ENCODE measurements around the gene NUP62. TPM values are rescaled to one million over a fixed set of nuclear protein-coding genes. Genes with fewer than 3 reads are reported as not detected.
A peak's percentile ranks its signal among the peaks of the same experiment; 100 is the strongest.

Gene NUP62
- total RNA-seq, 1 donor from 2014 or later, result 16.2 TPM

DNA sequence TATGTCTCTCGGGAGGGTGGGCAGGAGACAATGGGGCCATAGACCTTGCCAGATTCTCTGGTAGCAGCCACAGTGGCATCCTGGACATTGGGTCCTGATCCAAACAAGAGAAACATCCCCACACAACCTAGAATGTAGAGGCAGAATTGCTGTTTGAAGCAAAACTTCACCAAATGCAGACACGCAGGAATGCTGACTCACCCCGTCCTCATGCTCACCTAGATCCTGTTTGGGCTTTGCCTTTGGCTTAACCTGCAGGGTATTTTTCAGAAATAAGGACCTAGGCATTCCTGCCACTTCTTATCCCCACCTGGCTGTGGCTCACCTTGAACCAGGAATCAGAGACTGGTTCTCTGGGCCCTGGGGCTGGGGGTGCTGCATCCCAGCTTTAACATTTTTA is 44.5 kb downstream of the NUP62 start:
- peaks cover 59 to 80% (median 66%) of the 10 kb centered on the region in 3 donors for H3K36me3 ChIP-seq (ENCODE audit: control insufficient read depth in 3 of 3, insufficient read depth in 3 of 3, low read length in 3 of 3)

GRCh38 chr19:49884109-49884508 is 45.2 kb downstream of the NUP62 start:
- Histone ChIP-seq H3K4me3 (ENCODE audit: low read length in 3 of 3) (no peak overlapping the region), H3K36me3 (ENCODE audit: control insufficient read depth in 3 of 3, insufficient read depth in 3 of 3, low read length in 3 of 3) (peaks cover 65 to 86% (median 71%) of the 10 kb centered on the region in 3 donors)

More for the DNA sequence above, 44.5 kb downstream of the NUP62 start:
- Histone ChIP-seq H3K9me3 (ENCODE audit: control insufficient read depth in 3 of 3, low read length in 3 of 3) (peaks cover 0 to 5% (median 0%) of the 10 kb centered on the region in 3 donors), H3K27ac (ENCODE audit: low read depth, low read length) (no peak overlapping the region), H3K27me3 (ENCODE audit: control insufficient read depth in 3 of 3, insufficient read depth in 3 of 3, low read length in 3 of 3) (no peaks in the 10 kb centered on the region), H3K4me1 (ENCODE audit: control insufficient read depth in 3 of 3, insufficient read depth in 3 of 3, low read length in 3 of 3) (peaks cover under 1 to 9% (median 6%) of the 10 kb centered on the region in 3 donors), H3K4me3 (ENCODE audit: low read length in 3 of 3) (no peak overlapping the region), H3K9ac (ENCODE audit: low read depth in 1 of 3, low read length in 3 of 3) (no peak overlapping the region)

DNA sequence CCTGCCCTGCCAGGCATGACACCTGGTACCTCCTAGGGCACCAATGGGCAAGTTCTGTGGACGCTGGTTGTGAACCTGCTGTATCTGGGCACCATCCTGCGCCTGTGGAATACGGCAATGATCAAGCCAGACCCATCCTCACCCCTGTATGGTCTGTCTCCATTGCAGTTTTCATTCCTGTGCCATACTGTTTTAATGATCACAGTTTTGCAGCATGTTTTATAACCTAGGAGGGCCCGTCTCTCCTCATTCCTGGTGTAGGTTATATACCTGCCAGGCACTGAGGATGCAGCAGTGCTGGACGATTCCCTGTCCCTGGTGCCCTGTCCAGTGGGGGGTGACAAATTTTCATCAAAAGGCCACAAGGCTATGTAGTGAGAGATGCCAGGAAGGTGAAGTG is 46.2 kb downstream of the NUP62 start:
- Histone ChIP-seq H3K4me1 (ENCODE audit: control insufficient read depth in 3 of 3, insufficient read depth in 3 of 3, low read length in 3 of 3) (peaks cover 12 to 20% (median 16%) of the 10 kb centered on the region in 3 donors), H3K9ac (ENCODE audit: low read depth in 1 of 3, low read length in 3 of 3) (no peak overlapping the region), H3K27ac (ENCODE audit: low read depth, low read length) (no peak overlapping the region), H3K9me3 (ENCODE audit: control insufficient read depth in 3 of 3, low read length in 3 of 3) (peaks cover 0 to 5% (median 0%) of the 10 kb centered on the region in 3 donors), H3K36me3 (ENCODE audit: control insufficient read depth in 3 of 3, insufficient read depth in 3 of 3, low read length in 3 of 3) (peaks cover 68 to 90% (median 77%) of the 10 kb centered on the region in 3 donors), H3K4me3 (ENCODE audit: low read length in 3 of 3) (no peak overlapping the region), H3K27me3 (ENCODE audit: control insufficient read depth in 3 of 3, insufficient read depth in 3 of 3, low read length in 3 of 3) (no peaks in the 10 kb centered on the region)

More at GRCh38 chr19:49884109-49884508, 45.2 kb downstream of the NUP62 start:
- Histone ChIP-seq H3K4me1 (ENCODE audit: control insufficient read depth in 3 of 3, insufficient read depth in 3 of 3, low read length in 3 of 3) (peaks cover 2 to 10% (median 6%) of the 10 kb centered on the region in 3 donors), H3K27ac (ENCODE audit: low read depth, low read length) (no peak overlapping the region), H3K9me3 (ENCODE audit: control insufficient read depth in 3 of 3, low read length in 3 of 3) (peaks cover 0 to 5% (median 0%) of the 10 kb centered on the region in 3 donors), H3K27me3 (ENCODE audit: control insufficient read depth in 3 of 3, insufficient read depth in 3 of 3, low read length in 3 of 3) (no peaks in the 10 kb centered on the region), H3K9ac (ENCODE audit: low read depth in 1 of 3, low read length in 3 of 3) (no peak overlapping the region)

- H3K27ac ChIP-seq (ENCODE audit: low read depth, low read length), result no peak overlapping the region
- peaks cover 68 to 86% (median 75%) of the 10 kb centered on the region in 3 donors for H3K36me3 ChIP-seq (ENCODE audit: control insufficient read depth in 3 of 3, insufficient read depth in 3 of 3, low read length in 3 of 3)
- H3K27me3 ChIP-seq (ENCODE audit: control insufficient read depth in 3 of 3, insufficient read depth in 3 of 3, low read length in 3 of 3), result no peaks in the 10 kb centered on the region
- H3K4me1 ChIP-seq (ENCODE audit: control insufficient read depth in 3 of 3, insufficient read depth in 3 of 3, low read length in 3 of 3), result peaks cover 13 to 22% (median 18%) of the 10 kb centered on the region in 3 donors
- H3K4me3 ChIP-seq (ENCODE audit: low read length in 3 of 3), result no peak overlapping the region
- H3K9ac ChIP-seq (ENCODE audit: low read depth in 1 of 3, low read length in 3 of 3), result no peak overlapping the region
- peaks cover 0 to 5% (median 0%) of the 10 kb centered on the region in 3 donors for H3K9me3 ChIP-seq (ENCODE audit: control insufficient read depth in 3 of 3, low read length in 3 of 3)
These were observed 46.7 kb downstream of the NUP62 start for GRCh38 chr19:49882643-49883042.

GRCh38 chr19:49881672-49882394 is 47.5 kb downstream of the NUP62 start:
- H3K9me3 ChIP-seq (ENCODE audit: control insufficient read depth in 3 of 3, low read length in 3 of 3), result peaks cover 0 to 5% (median 0%) of the 10 kb centered on the region in 3 donors
- no peak overlapping the region for H3K9ac ChIP-seq (ENCODE audit: low read depth in 1 of 3, low read length in 3 of 3)
- peaks cover 13 to 22% (median 16%) of the 10 kb centered on the region in 3 donors for H3K4me1 ChIP-seq (ENCODE audit: control insufficient read depth in 3 of 3, insufficient read depth in 3 of 3, low read length in 3 of 3)
- H3K36me3 ChIP-seq (ENCODE audit: control insufficient read depth in 3 of 3, insufficient read depth in 3 of 3, low read length in 3 of 3), result peaks cover 68 to 79% (median 72%) of the 10 kb centered on the region in 3 donors
- no peak overlapping the region for H3K27ac ChIP-seq (ENCODE audit: low read depth, low read length)
- no peaks in the 10 kb centered on the region for H3K27me3 ChIP-seq (ENCODE audit: control insufficient read depth in 3 of 3, insufficient read depth in 3 of 3, low read length in 3 of 3)
- no peak overlapping the region for H3K4me3 ChIP-seq (ENCODE audit: low read length in 3 of 3)

DNA sequence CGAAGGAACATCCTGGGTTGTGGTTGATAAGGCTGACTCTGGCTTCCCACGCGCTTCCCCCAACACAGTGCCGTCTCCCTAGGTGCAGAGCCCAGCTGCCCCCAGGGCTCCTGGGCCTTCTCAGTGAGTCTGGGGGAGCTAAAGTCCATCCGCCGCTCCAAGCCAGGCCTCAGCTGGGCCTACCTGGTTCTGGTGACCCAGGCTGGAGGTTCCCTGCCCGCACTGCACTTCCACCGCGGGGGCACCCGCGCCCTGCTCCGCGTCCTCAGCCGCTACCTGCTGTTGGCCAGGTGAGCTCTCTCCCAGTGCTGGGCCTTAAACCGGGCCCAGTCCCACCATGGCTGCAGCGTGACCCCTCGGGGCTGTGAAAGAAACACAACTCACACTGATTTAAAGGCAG is 48.1 kb downstream of the NUP62 start:
- peaks cover 0 to 5% (median 0%) of the 10 kb centered on the region in 3 donors for H3K9me3 ChIP-seq (ENCODE audit: control insufficient read depth in 3 of 3, low read length in 3 of 3)
- H3K36me3 ChIP-seq (ENCODE audit: control insufficient read depth in 3 of 3, insufficient read depth in 3 of 3, low read length in 3 of 3), result peaks cover 68 to 73% (median 70%) of the 10 kb centered on the region in 3 donors
- H3K27me3 ChIP-seq (ENCODE audit: control insufficient read depth in 3 of 3, insufficient read depth in 3 of 3, low read length in 3 of 3), result no peaks in the 10 kb centered on the region
- no peak overlapping the region for H3K4me3 ChIP-seq (ENCODE audit: low read length in 3 of 3)
- no peak overlapping the region for H3K27ac ChIP-seq (ENCODE audit: low read depth, low read length)
- peaks cover 13 to 22% (median 16%) of the 10 kb centered on the region in 3 donors for H3K4me1 ChIP-seq (ENCODE audit: control insufficient read depth in 3 of 3, insufficient read depth in 3 of 3, low read length in 3 of 3)
- H3K9ac ChIP-seq (ENCODE audit: low read depth in 1 of 3, low read length in 3 of 3), result no peak overlapping the region

DNA sequence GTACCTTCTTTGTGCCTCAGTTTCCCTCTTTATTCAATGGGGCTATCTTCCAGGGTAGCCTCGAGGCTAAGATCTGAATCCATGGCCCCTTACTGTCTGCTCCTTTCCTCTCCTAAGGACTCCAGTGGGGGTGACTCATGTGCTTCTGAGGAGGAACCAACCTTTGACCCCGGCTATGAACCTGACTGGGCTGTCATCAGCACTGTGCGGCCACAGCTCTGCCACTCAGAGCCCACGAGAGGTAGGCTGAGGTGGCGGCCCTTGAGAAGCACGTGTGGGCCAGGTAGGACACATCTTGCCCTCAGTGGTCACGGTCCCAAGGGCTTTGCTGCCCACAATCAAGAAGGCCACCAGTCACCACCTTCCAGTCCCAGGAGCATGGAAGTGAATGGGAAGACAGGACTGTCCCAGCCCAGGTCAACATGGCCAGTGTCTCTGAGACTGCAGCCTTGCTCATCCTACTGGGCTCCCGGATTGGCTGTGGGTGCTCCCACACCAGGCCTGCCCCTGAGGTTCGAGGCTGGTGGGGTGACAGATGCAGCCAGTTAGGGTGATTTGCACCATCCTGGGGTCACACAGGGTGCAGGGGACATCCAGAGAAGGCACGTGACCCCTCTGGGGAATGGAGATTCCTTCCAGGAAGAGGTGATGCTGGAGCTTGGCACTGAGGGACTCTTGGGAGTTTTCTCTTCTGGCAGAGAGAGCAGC is 49.0 kb downstream of the NUP62 start:
- Histone ChIP-seq H3K27ac (ENCODE audit: low read depth, low read length) (no peak overlapping the region), H3K4me1 (ENCODE audit: control insufficient read depth in 3 of 3, insufficient read depth in 3 of 3, low read length in 3 of 3) (peaks cover 19 to 29% (median 22%) of the 10 kb centered on the region in 3 donors), H3K9ac (ENCODE audit: low read depth in 1 of 3, low read length in 3 of 3) (no peak overlapping the region), H3K9me3 (ENCODE audit: control insufficient read depth in 3 of 3, low read length in 3 of 3) (peaks cover 0 to 5% (median 0%) of the 10 kb centered on the region in 3 donors), H3K4me3 (ENCODE audit: low read length in 3 of 3) (no peak overlapping the region), H3K36me3 (ENCODE audit: control insufficient read depth in 3 of 3, insufficient read depth in 3 of 3, low read length in 3 of 3) (peaks cover 65 to 68% (median 67%) of the 10 kb centered on the region in 3 donors), H3K27me3 (ENCODE audit: control insufficient read depth in 3 of 3, insufficient read depth in 3 of 3, low read length in 3 of 3) (no peaks in the 10 kb centered on the region)

DNA sequence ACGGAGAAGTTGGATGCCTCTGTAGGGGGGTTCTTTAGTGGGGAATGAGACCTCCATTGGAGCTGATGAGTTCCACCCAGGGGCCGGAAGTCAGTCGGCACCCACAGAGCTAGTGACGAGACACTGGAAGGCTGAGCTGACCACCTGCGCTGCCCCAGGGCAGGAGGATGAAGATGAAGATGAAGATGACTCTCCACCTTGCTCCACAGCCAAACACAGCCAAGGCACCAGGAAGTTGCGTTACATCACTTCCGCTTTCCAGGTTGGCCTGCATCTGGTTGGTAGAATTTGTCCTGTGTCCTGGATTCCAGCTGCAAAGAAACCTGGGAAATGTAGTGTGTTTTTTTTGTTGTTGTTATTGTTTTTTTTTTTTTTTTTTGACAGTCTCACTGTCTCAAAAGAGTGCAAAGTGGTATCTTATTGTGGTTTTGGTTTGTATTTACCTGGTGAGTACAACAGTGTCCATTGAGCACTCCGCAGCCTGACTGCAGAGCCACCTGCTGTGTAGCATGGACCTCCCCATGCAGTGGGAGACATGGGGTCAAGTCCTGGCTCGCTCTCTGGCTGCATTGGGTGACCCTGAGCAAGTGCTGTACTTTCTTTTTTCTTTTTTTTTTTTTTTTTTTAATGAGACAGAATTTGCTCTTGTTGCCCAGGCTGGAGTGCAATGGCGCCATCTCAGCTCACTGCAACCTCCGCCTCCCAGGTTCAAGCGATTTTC is 49.9 kb downstream of the NUP62 start:
- no peak overlapping the region for H3K27ac ChIP-seq (ENCODE audit: low read depth, low read length)
- peaks cover 0 to 5% (median 0%) of the 10 kb centered on the region in 3 donors for H3K9me3 ChIP-seq (ENCODE audit: control insufficient read depth in 3 of 3, low read length in 3 of 3)
- peak overlapping the region in 1 of 3 donors; percentile 25 for H3K9ac ChIP-seq (ENCODE audit: low read depth in 1 of 3, low read length in 3 of 3)
- no peak overlapping the region for H3K4me3 ChIP-seq (ENCODE audit: low read length in 3 of 3)
- H3K36me3 ChIP-seq (ENCODE audit: control insufficient read depth in 3 of 3, insufficient read depth in 3 of 3, low read length in 3 of 3), result peaks cover 59 to 64% (median 62%) of the 10 kb centered on the region in 3 donors
- no peaks in the 10 kb centered on the region for H3K27me3 ChIP-seq (ENCODE audit: control insufficient read depth in 3 of 3, insufficient read depth in 3 of 3, low read length in 3 of 3)
- H3K4me1 ChIP-seq (ENCODE audit: control insufficient read depth in 3 of 3, insufficient read depth in 3 of 3, low read length in 3 of 3), result peaks cover 28 to 38% (median 31%) of the 10 kb centered on the region in 3 donors

GRCh38 chr19:49878744-49879070 is 50.6 kb downstream of the NUP62 start:
- H3K4me1 ChIP-seq (ENCODE audit: control insufficient read depth in 3 of 3, insufficient read depth in 3 of 3, low read length in 3 of 3), result peaks cover 35 to 45% (median 38%) of the 10 kb centered on the region in 3 donors
- peak overlapping the region; percentile 85 to 99 (median 94) for H3K4me3 ChIP-seq (ENCODE audit: low read length in 3 of 3)
- H3K27me3 ChIP-seq (ENCODE audit: control insufficient read depth in 3 of 3, insufficient read depth in 3 of 3, low read length in 3 of 3), result no peaks in the 10 kb centered on the region
- peaks cover 0 to 5% (median 0%) of the 10 kb centered on the region in 3 donors for H3K9me3 ChIP-seq (ENCODE audit: control insufficient read depth in 3 of 3, low read length in 3 of 3)
- peaks cover 52 to 59% (median 57%) of the 10 kb centered on the region in 3 donors for H3K36me3 ChIP-seq (ENCODE audit: control insufficient read depth in 3 of 3, insufficient read depth in 3 of 3, low read length in 3 of 3)
- peak overlapping the region; percentile 90 to 99 (median 97) for H3K9ac ChIP-seq (ENCODE audit: low read depth in 1 of 3, low read length in 3 of 3)
- H3K27ac ChIP-seq (ENCODE audit: low read depth, low read length), result peak overlapping the region; percentile 99

All from skeletal muscle tissue (tissue), 4 donors.